T-helper 17 cell (primary cell): ENCODE data around the gene SLC12A2. TPM values are rescaled to one million over a fixed set of nuclear protein-coding genes. Genes with fewer than 3 reads are reported as not detected.

ENCODE experiments used
- ATAC-seq: fragments of 150-1000 bp; cut with Tn5 transposase; 2 replicates; pipeline ENCODE4 v1.10.0; 2021; ENCODE audit warnings: mild to moderate bottlenecking, moderate library complexity
- DNase-seq, 3 donors: peaks; one replicate each; pipeline versions ENCODE4 v3.0.0 to v3.0.0-alpha.2; 2020 to 2021
- H3K9me3 ChIP-seq: one replicate; pipeline ENCODE4 v1.7.0; 2013; ENCODE audit warnings: low read length, mild to moderate bottlenecking; ENCODE audit not compliant: control insufficient read depth, poor library complexity, severe bottlenecking
- H3K27ac Mint-ChIP-seq: one replicate; pipeline ENCODE4 v1.8.0; 2022; ENCODE audit warnings: mild to moderate bottlenecking, moderate library complexity, mixed read lengths
- H3K27me3 Mint-ChIP-seq: one replicate; pipeline ENCODE4 v1.8.0; 2022; ENCODE audit warnings: mixed read lengths
- H3K36me3 Mint-ChIP-seq: one replicate; pipeline ENCODE4 v1.8.0; 2022; ENCODE audit warnings: low read depth, mixed read lengths
- H3K4me1 Mint-ChIP-seq: one replicate; pipeline ENCODE4 v1.8.0; 2022; ENCODE audit warnings: mild to moderate bottlenecking, mixed read lengths
- H3K4me3 Mint-ChIP-seq: one replicate; pipeline ENCODE4 v1.8.0; 2022; ENCODE audit warnings: mild to moderate bottlenecking, moderate library complexity, mixed read lengths
- total RNA-seq, 4 donors: library from RNA in 2 of 4; stranded (reverse) in 2 of 4; gene quantifications; one replicate each; pipeline ENCODE4 v1.2.3 and lab custom pipeline; 2022 to 2026

SLC12A2 gene
- total RNA-seq (10 to 100 TPM; 14.5 to 19.2 TPM), total RNA-seq (lab: John Stamatoyannopoulos, UW) (38.1 to 48.7 reads per million in 2 donors)

DNA sequence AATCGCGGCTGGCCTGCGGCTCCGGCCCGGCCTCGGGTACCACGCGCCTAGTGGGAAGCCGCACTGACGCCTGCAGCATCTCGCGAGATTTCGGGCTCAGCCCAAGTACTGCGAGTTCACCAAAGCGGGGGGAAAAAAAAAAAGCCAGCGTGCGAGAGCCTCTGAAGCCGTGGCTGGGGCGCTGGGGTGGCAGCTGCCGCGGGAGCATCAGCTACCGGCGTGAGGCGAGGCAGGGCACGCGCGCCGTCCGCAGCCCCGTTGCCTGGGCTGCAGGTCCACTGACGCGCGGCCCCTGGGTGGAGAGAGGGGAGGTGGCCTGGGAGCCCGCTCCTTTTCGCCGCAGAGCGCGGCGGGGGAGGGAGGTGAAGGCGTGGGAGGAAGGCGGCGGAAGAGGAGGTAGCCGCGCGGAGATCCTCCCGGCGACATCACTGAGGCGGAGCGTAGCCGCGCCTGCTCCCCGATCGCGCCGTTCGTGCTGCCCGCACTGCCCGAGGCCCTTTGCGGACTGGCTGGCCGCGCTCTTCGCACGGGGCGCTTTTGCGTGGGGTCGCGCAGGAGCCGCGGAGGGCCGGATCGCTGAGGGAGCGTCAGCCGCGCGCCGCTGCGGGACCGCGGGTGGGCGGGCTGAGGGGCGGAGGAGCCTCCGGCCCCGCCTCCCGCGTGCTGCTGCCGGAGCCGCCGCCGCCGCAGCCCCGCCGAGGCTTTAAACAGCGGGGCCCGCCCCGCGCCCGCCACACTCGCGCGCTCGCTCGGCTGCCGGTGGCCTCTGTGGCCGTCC is at the start of gene SLC12A2:
TSS of gene SLC12A2 (plus strand) at position 734 of the 778 bp plus-strand sequence. CDS start 189 bp downstream, outside the sequence.
- peak; percentile 85 to 86 (median 85) for DNase-seq
- ATAC-seq = peak; percentile 77
- H3K36me3 Mint-ChIP-seq = peaks cover 2% of the 10 kb centered on the region

DNA sequence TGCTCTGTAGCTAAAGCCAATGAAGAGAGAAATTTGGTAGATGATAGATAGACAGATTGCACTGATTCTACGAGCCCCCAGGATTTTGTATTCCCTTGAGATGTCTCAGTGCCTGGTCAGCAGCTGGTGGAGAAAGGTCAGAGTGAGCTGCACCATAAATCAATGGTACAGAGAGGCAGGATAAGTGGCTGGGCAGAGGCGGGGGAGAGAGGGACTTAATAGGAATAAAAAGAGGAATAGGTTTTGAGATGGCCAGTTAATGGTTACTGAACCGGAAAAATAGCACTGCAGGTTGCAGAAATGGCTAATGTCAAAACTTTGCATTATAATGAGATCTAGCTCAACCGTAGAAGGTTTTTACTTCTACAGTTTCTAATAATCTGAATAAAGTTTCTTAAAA is 47.9 kb upstream of the SLC12A2 start:
- ATAC-seq (no peak), DNase-seq (no peak)
- Mint-ChIP-seq H3K27me3 (no peaks in the 10 kb centered on the region), H3K4me1 (no peaks in the 10 kb centered on the region), H3K4me3 (no peak overlapping the region), H3K27ac (no peak overlapping the region), H3K36me3 (peaks cover 7% of the 10 kb centered on the region)
- H3K9me3 ChIP-seq = no peaks in the 10 kb centered on the region

More for the DNA sequence above, at the start of gene SLC12A2:
- H3K27ac Mint-ChIP-seq = peak within 1 kb of the TSS; percentile 94
- H3K9me3 ChIP-seq = no peaks in the 10 kb centered on the region
- H3K4me1 Mint-ChIP-seq = peaks cover 57% of the 10 kb centered on the region
- peak within 1 kb of the TSS; percentile 93 for H3K4me3 Mint-ChIP-seq
- no peaks in the 10 kb centered on the region for H3K27me3 Mint-ChIP-seq

DNA sequence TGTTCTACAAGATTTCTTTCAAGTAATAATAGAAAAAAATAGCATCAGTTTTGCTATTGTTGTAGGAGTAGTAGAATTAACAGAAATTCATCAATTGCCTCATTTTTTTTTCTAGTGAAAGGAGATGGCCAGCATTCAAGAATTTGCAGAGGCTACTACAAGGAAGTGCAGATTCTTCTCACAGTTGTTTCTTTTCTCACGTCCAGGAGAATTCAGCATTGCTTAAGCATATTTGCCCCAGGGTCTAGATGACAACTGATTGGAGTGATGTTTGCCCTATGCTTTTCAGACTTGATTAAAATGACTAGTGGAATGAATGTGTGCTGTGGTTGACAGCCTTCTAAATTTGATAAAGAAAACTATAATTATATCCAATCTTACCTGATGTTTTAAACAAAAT is 46.6 kb upstream of the SLC12A2 start:
- no peaks in the 10 kb centered on the region for H3K27me3 Mint-ChIP-seq
- H3K4me3 Mint-ChIP-seq = no peak overlapping the region
- peaks cover 7% of the 10 kb centered on the region for H3K36me3 Mint-ChIP-seq
- ATAC-seq (no peak), DNase-seq (no peak)
- no peaks in the 10 kb centered on the region for H3K9me3 ChIP-seq
- H3K27ac Mint-ChIP-seq = no peak overlapping the region
- H3K4me1 Mint-ChIP-seq = no peaks in the 10 kb centered on the region

DNA sequence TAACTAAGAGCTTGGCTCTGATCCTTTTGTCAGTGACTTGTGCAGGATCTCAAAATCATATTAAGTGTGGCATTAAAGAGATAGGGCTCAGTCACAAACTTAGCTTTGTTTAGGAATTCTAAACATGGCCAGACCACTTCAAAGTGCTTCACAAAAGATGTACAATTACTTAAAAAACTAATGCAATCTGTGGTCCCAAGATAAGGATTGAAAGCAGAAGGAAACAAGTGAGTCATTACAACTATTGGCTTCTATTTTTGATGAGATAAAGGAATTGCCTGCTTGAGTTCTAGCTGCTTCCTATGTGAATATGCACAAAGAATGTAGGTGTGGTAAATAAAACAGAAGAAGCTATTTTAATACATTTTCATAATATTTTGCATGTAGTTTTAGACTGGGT is 44.9 kb upstream of the SLC12A2 start:
- no peak for ATAC-seq
- no peak for DNase-seq
- Mint-ChIP-seq H3K4me1 (no peaks in the 10 kb centered on the region), H3K4me3 (no peak overlapping the region), H3K27ac (no peak overlapping the region), H3K27me3 (no peaks in the 10 kb centered on the region), H3K36me3 (peaks cover 7% of the 10 kb centered on the region)
- no peaks in the 10 kb centered on the region for H3K9me3 ChIP-seq

DNA sequence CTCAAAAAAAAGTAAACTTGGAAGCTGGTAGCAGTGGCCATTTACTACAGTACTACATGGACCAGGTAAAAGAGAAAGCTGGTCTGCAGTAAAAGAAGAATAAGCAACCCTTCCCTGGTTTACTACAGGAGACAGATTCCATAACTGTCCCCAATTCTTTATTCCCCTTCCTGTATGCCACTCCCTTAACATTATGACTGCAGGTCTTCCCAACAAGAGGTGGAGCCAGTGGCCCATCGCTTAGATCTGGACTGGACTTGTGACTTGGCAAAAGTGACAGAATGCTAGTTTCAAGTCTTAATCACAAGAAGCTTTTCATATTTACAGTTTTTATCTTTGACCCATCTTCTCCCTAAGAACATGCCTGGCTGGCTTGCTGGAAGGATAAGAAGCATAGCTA is 42.6 kb upstream of the SLC12A2 start:
- ATAC-seq (no peak), DNase-seq (no peak)
- Mint-ChIP-seq H3K36me3 (peaks cover 2% of the 10 kb centered on the region), H3K27ac (no peak overlapping the region), H3K27me3 (no peaks in the 10 kb centered on the region), H3K4me1 (no peaks in the 10 kb centered on the region), H3K4me3 (no peak overlapping the region)
- no peaks in the 10 kb centered on the region for H3K9me3 ChIP-seq

DNA sequence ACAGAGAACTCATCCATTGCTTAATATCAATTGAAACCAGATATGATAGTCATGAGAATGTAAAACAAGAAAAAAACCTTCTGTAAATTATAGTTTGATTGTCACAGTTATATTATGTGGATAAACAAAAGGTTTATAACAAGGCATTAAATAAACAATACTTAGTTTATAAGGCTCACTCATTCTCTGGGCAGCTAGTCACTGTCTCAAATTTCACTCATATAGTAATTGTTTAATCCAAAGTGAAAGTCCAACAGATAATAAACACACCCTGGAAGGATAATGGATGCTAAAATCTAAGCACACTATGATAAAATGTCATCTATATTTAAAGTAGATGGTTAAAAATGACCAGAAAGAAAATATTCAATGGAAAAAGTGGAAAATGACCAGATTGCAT is 30.8 kb upstream of the SLC12A2 start:
- H3K36me3 Mint-ChIP-seq = peaks cover 2% of the 10 kb centered on the region
- ATAC-seq = no peak
- no peaks in the 10 kb centered on the region for H3K27me3 Mint-ChIP-seq
- H3K4me3 Mint-ChIP-seq = no peak overlapping the region
- no peaks in the 10 kb centered on the region for H3K4me1 Mint-ChIP-seq
- no peak for DNase-seq
- H3K27ac Mint-ChIP-seq = no peak overlapping the region
- H3K9me3 ChIP-seq = no peaks in the 10 kb centered on the region

DNA sequence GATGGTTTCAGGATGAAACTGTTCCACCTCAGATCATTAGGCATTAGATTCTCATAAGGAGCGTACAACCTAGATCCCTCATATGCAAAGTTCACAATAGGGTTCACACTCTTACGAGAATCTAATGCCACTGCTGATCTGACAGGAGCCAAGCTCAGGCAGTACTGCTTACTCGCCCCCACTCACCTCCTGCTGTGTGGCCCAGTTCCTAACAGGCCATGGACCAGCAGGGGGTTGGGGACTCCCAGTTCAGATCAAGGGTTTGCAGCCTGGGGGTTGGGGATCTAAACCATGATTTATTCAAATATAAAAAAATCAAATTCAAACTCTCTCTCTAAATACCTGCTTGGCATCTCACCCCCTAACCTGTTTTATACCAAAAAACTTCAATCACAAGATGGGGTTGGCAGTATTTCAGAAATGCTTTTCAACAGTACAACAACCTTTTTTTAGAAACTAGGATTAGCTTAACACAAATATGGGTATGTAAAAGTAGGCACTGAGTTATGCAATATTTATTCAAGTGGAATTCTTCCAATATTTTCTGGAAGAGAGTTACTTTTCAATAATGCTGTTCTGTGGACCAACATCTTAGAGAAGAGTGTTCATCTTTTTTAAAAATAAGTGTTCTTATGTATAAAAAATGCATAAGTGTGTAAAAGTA is 30.1 kb upstream of the SLC12A2 start:
- H3K27me3 Mint-ChIP-seq = no peaks in the 10 kb centered on the region
- no peak overlapping the region for H3K27ac Mint-ChIP-seq
- ATAC-seq (no peak), DNase-seq (no peak)
- H3K4me3 Mint-ChIP-seq = no peak overlapping the region
- peaks cover 7% of the 10 kb centered on the region for H3K36me3 Mint-ChIP-seq
- H3K4me1 Mint-ChIP-seq = no peaks in the 10 kb centered on the region
- no peaks in the 10 kb centered on the region for H3K9me3 ChIP-seq

DNA sequence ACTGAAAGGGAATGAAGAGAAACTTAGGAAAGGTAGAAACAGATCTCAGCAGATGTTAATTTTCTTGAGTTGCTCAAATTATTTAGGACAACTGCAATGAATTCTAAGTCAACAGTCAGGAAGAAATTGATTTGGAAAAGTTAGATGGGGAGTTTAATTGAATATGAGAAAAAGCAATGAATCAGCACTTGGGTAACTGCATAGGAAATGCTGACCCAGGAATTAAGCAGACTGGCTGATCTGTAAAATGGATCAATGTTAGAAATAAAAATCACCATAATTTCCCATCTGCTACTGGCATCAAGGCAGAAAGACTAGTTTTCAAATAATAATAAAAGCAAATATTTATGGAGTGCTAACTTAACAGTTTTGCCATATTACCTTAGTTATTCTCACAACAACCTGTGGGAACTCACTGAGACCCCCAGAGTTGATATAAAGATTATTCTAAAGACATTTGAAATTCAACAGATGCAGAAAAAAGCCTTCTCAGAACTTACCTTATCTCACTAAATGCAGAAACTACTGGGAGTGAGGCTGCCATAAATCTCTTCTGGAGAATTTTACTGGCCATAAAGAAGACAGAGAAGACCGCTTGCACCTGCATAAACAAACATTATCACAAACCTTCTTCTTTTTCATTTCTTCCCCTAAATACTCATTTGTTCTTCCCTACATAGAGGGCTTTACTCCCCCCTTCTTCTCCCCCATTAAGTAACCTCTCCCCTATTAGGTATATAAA is 22.8 kb upstream of the SLC12A2 start:
- no peak overlapping the region for H3K4me3 Mint-ChIP-seq
- H3K27ac Mint-ChIP-seq = no peak overlapping the region
- no peaks in the 10 kb centered on the region for H3K9me3 ChIP-seq
- H3K4me1 Mint-ChIP-seq = peaks cover 10% of the 10 kb centered on the region
- H3K36me3 Mint-ChIP-seq = peaks cover 9% of the 10 kb centered on the region
- no peaks in the 10 kb centered on the region for H3K27me3 Mint-ChIP-seq
- ATAC-seq = no peak
- DNase-seq = no peak

DNA sequence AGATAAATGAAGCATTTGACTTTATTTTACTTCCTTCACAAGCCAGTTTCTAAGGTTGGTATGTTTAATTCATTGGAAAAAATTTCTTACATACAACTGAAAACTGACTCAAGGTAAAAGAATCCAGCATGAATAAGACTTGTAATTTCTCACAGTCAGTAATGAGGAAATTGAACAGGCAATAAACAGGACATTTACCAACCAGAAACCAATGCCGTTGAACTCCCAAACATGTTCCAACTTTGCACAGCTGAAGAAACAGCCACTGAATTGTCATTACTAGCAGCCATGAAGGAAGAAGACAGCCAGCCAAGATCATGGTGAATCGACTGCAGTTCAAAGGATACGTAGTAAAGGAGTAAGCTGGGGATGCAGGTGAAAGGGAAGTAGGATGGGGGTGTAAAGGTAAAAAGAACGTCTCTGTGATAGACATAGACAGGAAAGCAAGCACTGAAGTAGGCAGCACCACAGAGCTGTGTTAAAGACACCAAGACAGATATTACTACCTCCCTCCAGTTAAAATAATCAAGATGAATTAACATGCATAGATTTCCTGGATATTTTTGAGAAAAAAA is 21.3 kb upstream of the SLC12A2 start:
- no peak for ATAC-seq
- H3K27ac Mint-ChIP-seq = no peak overlapping the region
- H3K27me3 Mint-ChIP-seq = no peaks in the 10 kb centered on the region
- peaks cover 10% of the 10 kb centered on the region for H3K4me1 Mint-ChIP-seq
- no peak for DNase-seq
- peaks cover 9% of the 10 kb centered on the region for H3K36me3 Mint-ChIP-seq
- H3K9me3 ChIP-seq = no peaks in the 10 kb centered on the region
- H3K4me3 Mint-ChIP-seq = no peak overlapping the region

DNA sequence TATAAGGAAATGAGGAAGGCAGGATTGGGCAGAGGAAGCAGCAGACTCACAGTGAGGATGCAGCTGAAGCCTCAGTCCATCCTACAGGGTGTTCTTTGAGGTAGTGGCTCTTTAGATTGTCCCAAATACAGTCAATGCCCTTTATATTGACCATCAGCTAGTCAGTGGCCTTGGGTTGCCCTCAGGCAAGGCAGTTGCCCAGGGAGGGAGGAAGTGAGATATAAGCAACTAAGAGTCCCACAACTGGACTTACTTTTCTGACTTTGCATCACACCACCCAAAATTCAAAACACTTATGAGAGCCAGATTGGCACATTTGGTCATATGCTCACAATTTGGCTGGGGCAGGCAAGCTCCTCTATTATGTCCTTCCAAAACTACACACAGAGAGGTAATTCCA is 9.4 kb upstream of the SLC12A2 start:
- H3K27ac Mint-ChIP-seq = no peak overlapping the region
- no peak overlapping the region for H3K4me3 Mint-ChIP-seq
- ATAC-seq (no peak), DNase-seq (no peak)
- H3K4me1 Mint-ChIP-seq = peaks cover 10% of the 10 kb centered on the region
- no peaks in the 10 kb centered on the region for H3K27me3 Mint-ChIP-seq
- H3K36me3 Mint-ChIP-seq = no peaks in the 10 kb centered on the region
- no peaks in the 10 kb centered on the region for H3K9me3 ChIP-seq

DNA sequence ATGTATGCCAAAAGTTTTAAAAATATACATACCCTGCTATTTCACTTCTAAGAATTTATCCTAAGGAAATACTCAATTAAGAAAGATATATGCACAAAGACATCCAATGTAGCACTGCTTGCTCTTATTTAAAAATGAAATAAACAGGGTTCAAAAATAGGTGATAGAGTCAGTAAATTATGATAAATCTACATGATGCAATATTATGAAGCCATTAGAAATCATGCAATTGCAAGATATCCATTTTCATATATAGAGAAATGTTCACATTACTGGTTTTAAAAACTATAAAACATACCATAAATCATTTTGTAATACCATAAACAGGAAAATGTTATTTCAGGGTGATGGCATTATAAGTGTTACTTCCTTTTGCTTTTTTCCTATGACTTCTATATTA is 8.6 kb upstream of the SLC12A2 start:
- H3K9me3 ChIP-seq = no peaks in the 10 kb centered on the region
- Mint-ChIP-seq H3K36me3 (no peaks in the 10 kb centered on the region), H3K4me1 (peaks cover 13% of the 10 kb centered on the region), H3K27me3 (no peaks in the 10 kb centered on the region), H3K27ac (no peak overlapping the region), H3K4me3 (no peak overlapping the region)
- DNase-seq = no peak
- ATAC-seq = no peak

DNA sequence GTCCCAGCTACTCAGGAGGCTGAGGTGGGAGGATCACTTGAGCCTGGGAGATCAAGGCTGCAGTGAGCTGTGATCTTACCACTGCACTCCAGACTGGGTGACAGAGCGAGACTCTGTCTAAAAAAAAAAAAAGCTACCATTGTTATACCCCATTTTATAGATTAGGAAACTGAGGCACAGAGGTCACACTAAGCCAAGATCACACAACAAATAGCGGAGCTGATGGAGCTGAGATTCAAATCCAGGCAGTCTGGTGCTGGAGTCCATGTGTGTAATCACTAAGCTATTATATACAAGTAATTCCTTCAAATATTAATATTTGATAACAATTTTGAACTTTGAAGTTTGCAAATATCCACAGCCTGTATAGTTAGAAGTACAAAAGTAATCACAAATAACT is 6.0 kb upstream of the SLC12A2 start:
- no peaks in the 10 kb centered on the region for H3K9me3 ChIP-seq
- no peaks in the 10 kb centered on the region for H3K36me3 Mint-ChIP-seq
- H3K27me3 Mint-ChIP-seq = no peaks in the 10 kb centered on the region
- H3K27ac Mint-ChIP-seq = peak overlapping the region; percentile 54
- peaks cover 37% of the 10 kb centered on the region for H3K4me1 Mint-ChIP-seq
- no peak overlapping the region for H3K4me3 Mint-ChIP-seq
- no peak for DNase-seq
- no peak for ATAC-seq
